NCI-H1436 treated with DMSO at 0.1 percent for 48 hours (cell line): Measurements from ENCODE around the gene ZNF677.
A peak's percentile ranks its signal among the peaks of the same experiment; 100 is the strongest.
"Not testable (repeated sequence)": the region's sequence is repeated elsewhere in the genome, so short reads cannot be mapped to it uniquely, and the experiment has no call there.

Source experiments
- DNase-seq: peaks from one replicate; lab custom pipeline; 2025; lab: John Stamatoyannopoulos, UW

Gene ZNF677

GRCh38 chr19:53254411-53255341 is at the start of gene ZNF677:
Gene ZNF677, minus strand, starts transcription at chr19:53254873. Its CDS starts 3,323 bp downstream, at chr19:53251550.
- DNase-seq, result peak; percentile 24

- DNase-seq, result not testable (repeated sequence)
Observed at GRCh38 chr19:53301341-53301740, 46.7 kb upstream of the ZNF677 start.

- DNase-seq, result no peak
Observed at GRCh38 chr19:53294786-53295441, 40.2 kb upstream of the ZNF677 start.

GRCh38 chr19:53290758-53291549 is 36.3 kb upstream of the ZNF677 start:
- no peak for DNase-seq

GRCh38 chr19:53285087-53285486 is 30.4 kb upstream of the ZNF677 start:
- no peak for DNase-seq

GRCh38 chr19:53281947-53282346 is 27.3 kb upstream of the ZNF677 start:
- not testable (repeated sequence) for DNase-seq

- no peak for DNase-seq
Observed at GRCh38 chr19:53275480-53275879, 20.8 kb upstream of the ZNF677 start.

GRCh38 chr19:53272044-53272443 is 17.4 kb upstream of the ZNF677 start:
- no peak for DNase-seq

GRCh38 chr19:53269861-53270260 is 15.2 kb upstream of the ZNF677 start:
- not testable (repeated sequence) for DNase-seq

- DNase-seq, result not testable (repeated sequence)
Observed at GRCh38 chr19:53267623-53268022, 12.9 kb upstream of the ZNF677 start, which contains the start of gene VN1R4. Gene VN1R4, minus strand, starts transcription at chr19:53267723. Its CDS starts 58 bp downstream, at chr19:53267665.

GRCh38 chr19:53257715-53258342 is 3.2 kb upstream of the ZNF677 start, which contains the start of gene VN1R2:
Gene VN1R2, plus strand, starts transcription at chr19:53258292. Its CDS starts 84 bp downstream, at chr19:53258376.
- DNase-seq, result not testable (repeated sequence)

- no peak for DNase-seq
Observed at GRCh38 chr19:53246498-53246897, 8.2 kb downstream of the ZNF677 start.

- DNase-seq, result no peak
Observed at GRCh38 chr19:53237114-53237777, 17.4 kb downstream of the ZNF677 start.

- DNase-seq, result no peak
Observed at GRCh38 chr19:53224606-53225005, 30.1 kb downstream of the ZNF677 start.

- not testable (repeated sequence) for DNase-seq
Observed at GRCh38 chr19:53222716-53223115, 32.0 kb downstream of the ZNF677 start.

GRCh38 chr19:53212703-53213320 is 41.9 kb downstream of the ZNF677 start:
- no peak for DNase-seq

- DNase-seq, result not testable (repeated sequence)
Observed at GRCh38 chr19:53211554-53211953, 43.1 kb downstream of the ZNF677 start.

GRCh38 chr19:53196777-53197396 is 57.8 kb downstream of the ZNF677 start:
- no peak for DNase-seq

- DNase-seq, result peak; percentile 38
Observed at GRCh38 chr19:53195265-53195903, 59.3 kb downstream of the ZNF677 start.
